GM08714 (cell line): ENCODE data around the gene B4GALNT1.

ENCODE experiments used
- H3K4me3 ChIP-seq: fragments of 200-500 bp; sonication (Bioruptor generic); 2 replicates; pipeline ENCODE4 v1.5.1; 2014; ENCODE audit warnings: mild to moderate bottlenecking, low read length, inconsistent platforms
- ZNF274 ChIP-seq: IDR thresholded peaks from 2 replicates; pipeline ENCODE4 v1.6.1; 2012; ENCODE audit warnings: mild to moderate bottlenecking, low read depth, low read length

Gene B4GALNT1

GRCh38 chr12:57609101-57609780, 23.8 kb downstream of the B4GALNT1 start:
- no peak overlapping the region for H3K4me3 ChIP-seq
- no peak for TF ChIP-seq ZNF274

- H3K4me3 ChIP-seq: no peak overlapping the region
- TF ChIP-seq ZNF274: no peak
Measured at GRCh38 chr12:57607958-57608663, 24.9 kb downstream of the B4GALNT1 start.

- H3K4me3 ChIP-seq: no peak overlapping the region
- no peak for TF ChIP-seq ZNF274
Measured at GRCh38 chr12:57606821-57607220, 26.2 kb downstream of the B4GALNT1 start.

- no peak for TF ChIP-seq ZNF274
- no peak overlapping the region for H3K4me3 ChIP-seq
Measured at GRCh38 chr12:57606399-57606798, 26.6 kb downstream of the B4GALNT1 start.

- no peak overlapping the region for H3K4me3 ChIP-seq
- TF ChIP-seq ZNF274: no peak
Measured at GRCh38 chr12:57605811-57606311, 27.1 kb downstream of the B4GALNT1 start.

- peak overlapping the region; percentile 66 for H3K4me3 ChIP-seq
- TF ChIP-seq ZNF274: no peak
Measured at GRCh38 chr12:57604992-57605810, 27.8 kb downstream of the B4GALNT1 start.

- peak within 1 kb of the TSS; percentile 66 for H3K4me3 ChIP-seq
- no peak for TF ChIP-seq ZNF274
Measured at GRCh38 chr12:57604454-57604991, 28.5 kb downstream of the B4GALNT1 start, which contains the start of gene DTX3. Gene DTX3 (plus strand): TSS chr12:57604824. CDS start chr12:57606518, 1,694 bp downstream.

- peak overlapping the region; percentile 66; the same call in 1 of the 2 replicates for H3K4me3 ChIP-seq
- TF ChIP-seq ZNF274: no peak
Measured at GRCh38 chr12:57603815-57604453, 29.1 kb downstream of the B4GALNT1 start.

- TF ChIP-seq ZNF274: no peak
- H3K4me3 ChIP-seq: no peak overlapping the region
Measured at GRCh38 chr12:57603324-57603723, 29.7 kb downstream of the B4GALNT1 start.

GRCh38 chr12:57602544-57602943, 30.5 kb downstream of the B4GALNT1 start:
- TF ChIP-seq ZNF274: no peak
- H3K4me3 ChIP-seq: no peak overlapping the region

- no peak for TF ChIP-seq ZNF274
- no peak overlapping the region for H3K4me3 ChIP-seq
Measured at GRCh38 chr12:57600395-57600794, 32.6 kb downstream of the B4GALNT1 start.

GRCh38 chr12:57593187-57593586, 39.8 kb downstream of the B4GALNT1 start:
- no peak overlapping the region for H3K4me3 ChIP-seq

GRCh38 chr12:57592551-57593165, 40.3 kb downstream of the B4GALNT1 start:
- no peak for TF ChIP-seq ZNF274
- no peak overlapping the region for H3K4me3 ChIP-seq

More at GRCh38 chr12:57593187-57593586, 39.8 kb downstream of the B4GALNT1 start:
- no peak for TF ChIP-seq ZNF274
